ENCODE data around the gene TRIM15.

TRIM15 gene

DNA sequence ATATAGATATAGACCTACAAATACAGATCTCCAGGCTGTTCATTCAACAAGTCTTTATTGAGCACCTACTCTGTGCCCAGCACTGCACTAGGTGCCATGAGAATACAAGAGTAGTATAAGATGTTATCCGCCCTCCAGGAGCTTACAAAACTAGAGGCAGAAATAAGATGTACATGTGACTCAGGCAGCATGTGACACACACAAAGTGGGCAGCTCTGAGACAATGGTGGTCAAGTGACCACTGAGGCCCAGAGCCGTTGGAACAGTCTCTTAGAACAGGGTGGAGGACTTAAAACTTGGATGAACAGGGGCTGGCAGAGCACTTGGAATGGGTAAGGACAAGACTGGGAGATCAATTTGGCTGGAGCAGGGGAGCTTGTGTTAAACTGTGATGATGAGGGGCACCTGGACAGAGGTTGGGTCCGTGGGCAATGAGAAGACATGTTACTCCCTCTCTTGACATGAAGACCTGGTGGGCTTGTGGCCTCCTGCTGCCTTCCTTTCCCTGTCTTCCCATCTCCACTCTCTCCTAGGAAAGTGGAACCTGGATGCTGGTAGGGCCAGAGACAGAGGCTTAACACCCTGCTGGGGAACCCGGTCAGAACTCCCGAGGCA lies 21.2 kb downstream of the TRIM15 start:
- peaks cover 46% of the 10 kb centered on the region for H3K36me3 ChIP-seq (ENCODE audit: control insufficient read depth, insufficient read depth, low read length)
- H3K9ac ChIP-seq (ENCODE audit: low read length) = no peak overlapping the region
- H3K4me3 ChIP-seq (ENCODE audit: low read depth, low read length) = no peak overlapping the region
- no peaks in the 10 kb centered on the region for H3K4me1 ChIP-seq (ENCODE audit: control insufficient read depth, insufficient read depth, low read length)
- no peaks in the 10 kb centered on the region for H3K27me3 ChIP-seq (ENCODE audit: control insufficient read depth, insufficient read depth, low read length)
- no peaks in the 10 kb centered on the region for H3K9me3 ChIP-seq (ENCODE audit: control insufficient read depth, insufficient read depth, low read depth, low read length)
- no peak overlapping the region for H3K27ac ChIP-seq (ENCODE audit: low read depth, low read length)

DNA sequence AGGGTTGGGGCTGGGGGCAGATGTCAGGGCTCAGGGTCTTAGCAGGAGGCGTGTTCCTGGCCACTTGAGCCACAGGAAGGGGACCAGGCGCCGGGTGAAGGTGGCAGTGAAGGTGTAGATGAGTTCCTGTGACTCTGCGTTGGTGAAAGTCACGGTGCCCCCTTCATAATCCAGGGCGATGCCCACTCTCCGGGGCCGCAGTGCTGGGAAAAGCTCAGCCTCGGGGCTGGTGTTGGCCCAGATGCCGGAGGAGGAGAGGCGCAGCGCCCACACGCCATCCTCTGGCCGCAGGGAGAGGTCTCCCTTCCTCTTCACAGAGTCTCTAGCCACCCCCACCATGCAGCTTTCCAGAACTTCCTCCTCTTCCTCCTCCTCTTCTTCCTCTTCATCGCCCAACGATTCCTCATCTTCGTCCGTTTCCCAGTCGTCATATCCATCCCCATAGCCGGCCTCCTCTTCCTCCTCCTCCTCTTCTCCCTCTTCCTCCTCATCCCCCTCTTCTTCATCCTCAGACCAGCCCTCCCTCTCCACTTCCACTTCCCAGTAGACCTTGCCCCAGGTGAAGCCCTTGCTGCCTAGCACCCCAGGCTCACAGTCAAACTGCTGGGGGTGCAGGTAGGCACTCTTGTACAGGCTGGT lies 22.6 kb downstream of the TRIM15 start:
- H3K27me3 ChIP-seq (ENCODE audit: control insufficient read depth, insufficient read depth, low read length) = no peaks in the 10 kb centered on the region
- peaks cover 60% of the 10 kb centered on the region for H3K36me3 ChIP-seq (ENCODE audit: control insufficient read depth, insufficient read depth, low read length)
- no peaks in the 10 kb centered on the region for H3K9me3 ChIP-seq (ENCODE audit: control insufficient read depth, insufficient read depth, low read depth, low read length)
- H3K27ac ChIP-seq (ENCODE audit: low read depth, low read length) = no peak overlapping the region
- H3K4me1 ChIP-seq (ENCODE audit: control insufficient read depth, insufficient read depth, low read length) = no peaks in the 10 kb centered on the region
- H3K4me3 ChIP-seq (ENCODE audit: low read depth, low read length) = no peak overlapping the region
- no peak overlapping the region for H3K9ac ChIP-seq (ENCODE audit: low read length)

DNA sequence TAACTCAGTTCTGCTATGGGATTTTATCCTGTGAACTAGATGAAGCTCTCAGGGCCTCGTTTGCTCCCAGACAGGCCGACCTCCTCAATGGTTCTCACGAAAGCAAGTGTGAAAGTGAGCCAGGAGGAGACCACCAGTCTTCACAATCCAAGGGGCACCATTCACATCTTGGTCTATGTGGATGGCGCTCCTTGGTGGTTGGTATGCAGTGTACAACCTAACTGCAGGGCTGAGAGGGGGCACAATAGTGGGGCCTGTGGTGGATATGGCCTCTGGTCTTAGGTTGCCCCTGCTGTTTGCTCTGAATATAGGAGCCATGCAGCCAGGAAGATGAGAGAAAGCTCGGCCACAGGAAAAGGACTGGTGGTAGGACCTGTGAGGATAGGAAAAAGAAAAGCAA lies 25.2 kb downstream of the TRIM15 start:
- no peak overlapping the region for H3K27ac ChIP-seq (ENCODE audit: low read depth, low read length)
- H3K36me3 ChIP-seq (ENCODE audit: control insufficient read depth, insufficient read depth, low read length) = peaks cover 76% of the 10 kb centered on the region
- no peaks in the 10 kb centered on the region for H3K4me1 ChIP-seq (ENCODE audit: control insufficient read depth, insufficient read depth, low read length)
- H3K27me3 ChIP-seq (ENCODE audit: control insufficient read depth, insufficient read depth, low read length) = no peaks in the 10 kb centered on the region
- no peak overlapping the region for H3K9ac ChIP-seq (ENCODE audit: low read length)
- no peaks in the 10 kb centered on the region for H3K9me3 ChIP-seq (ENCODE audit: control insufficient read depth, insufficient read depth, low read depth, low read length)
- H3K4me3 ChIP-seq (ENCODE audit: low read depth, low read length) = no peak overlapping the region

DNA sequence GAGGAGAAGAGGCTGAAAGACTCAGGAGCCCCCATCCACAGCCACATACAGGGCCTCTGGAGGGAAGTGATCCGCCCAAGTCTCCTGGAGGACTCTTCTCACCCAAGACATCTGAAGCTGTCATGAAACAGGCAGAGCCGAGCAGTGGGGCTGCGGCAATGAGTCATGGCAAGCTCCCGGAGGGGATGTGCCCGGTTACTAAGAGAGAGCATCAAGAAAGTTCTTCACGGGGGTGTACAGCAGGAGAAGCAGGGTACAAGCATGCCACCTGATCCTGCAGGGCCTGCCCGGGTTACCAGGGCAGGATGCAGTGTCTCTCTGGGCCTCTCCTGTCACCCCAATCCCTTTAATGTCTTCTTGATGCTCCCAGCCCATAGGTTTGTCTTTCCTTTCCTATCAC lies 28.7 kb downstream of the TRIM15 start:
- Histone ChIP-seq H3K27ac (ENCODE audit: low read depth, low read length) (no peak overlapping the region), H3K9me3 (ENCODE audit: control insufficient read depth, insufficient read depth, low read depth, low read length) (no peaks in the 10 kb centered on the region), H3K4me1 (ENCODE audit: control insufficient read depth, insufficient read depth, low read length) (no peaks in the 10 kb centered on the region), H3K4me3 (ENCODE audit: low read depth, low read length) (no peak overlapping the region), H3K36me3 (ENCODE audit: control insufficient read depth, insufficient read depth, low read length) (peaks cover 79% of the 10 kb centered on the region), H3K9ac (ENCODE audit: low read length) (no peak overlapping the region), H3K27me3 (ENCODE audit: control insufficient read depth, insufficient read depth, low read length) (no peaks in the 10 kb centered on the region)

DNA sequence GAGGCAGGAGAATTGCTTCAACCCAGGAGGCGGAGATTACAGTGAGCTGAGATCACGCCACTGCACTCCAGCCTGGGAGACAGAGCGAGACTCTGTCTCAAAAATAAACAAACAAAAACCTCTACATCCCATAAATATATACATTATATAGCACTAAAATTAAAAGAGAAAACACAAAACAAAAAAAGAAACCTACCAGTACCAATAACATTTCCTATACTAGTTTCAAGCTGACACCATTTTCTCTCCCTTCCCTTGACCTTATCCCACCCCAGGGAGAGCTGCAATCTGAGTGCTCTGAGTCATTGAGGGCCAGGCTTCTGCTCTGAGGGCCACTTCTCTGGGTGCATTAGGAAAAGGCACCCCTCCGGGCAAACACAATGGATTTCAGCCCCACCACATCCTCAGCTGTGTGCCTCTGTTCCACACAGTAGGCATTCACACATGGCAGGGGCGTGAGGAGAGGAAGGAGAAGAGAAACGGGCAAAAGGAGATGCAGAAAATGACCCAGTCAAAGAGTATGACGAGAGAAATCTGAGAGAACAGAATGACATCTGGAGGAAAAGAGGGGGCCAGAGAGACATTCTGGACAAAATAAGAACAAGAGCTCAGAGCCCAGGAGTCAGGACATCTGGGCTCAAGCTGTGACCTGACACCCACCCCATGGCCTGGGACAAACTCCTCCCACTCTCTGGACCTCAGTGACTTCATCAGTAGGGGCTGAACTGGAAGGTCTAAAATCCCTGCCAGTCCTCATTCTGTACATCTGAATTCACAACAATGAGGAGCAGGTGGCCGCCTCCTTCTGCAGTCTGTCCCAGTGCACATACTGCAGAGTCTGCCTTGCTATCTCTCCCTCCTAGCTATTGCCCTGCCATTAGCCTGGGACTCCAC lies 31.7 kb downstream of the TRIM15 start:
- Histone ChIP-seq H3K27me3 (ENCODE audit: control insufficient read depth, insufficient read depth, low read length) (no peaks in the 10 kb centered on the region), H3K27ac (ENCODE audit: low read depth, low read length) (no peak overlapping the region), H3K4me3 (ENCODE audit: low read depth, low read length) (no peak overlapping the region), H3K9ac (ENCODE audit: low read length) (no peak overlapping the region), H3K9me3 (ENCODE audit: control insufficient read depth, insufficient read depth, low read depth, low read length) (no peaks in the 10 kb centered on the region), H3K4me1 (ENCODE audit: control insufficient read depth, insufficient read depth, low read length) (no peaks in the 10 kb centered on the region), H3K36me3 (ENCODE audit: control insufficient read depth, insufficient read depth, low read length) (peaks cover 78% of the 10 kb centered on the region)

DNA sequence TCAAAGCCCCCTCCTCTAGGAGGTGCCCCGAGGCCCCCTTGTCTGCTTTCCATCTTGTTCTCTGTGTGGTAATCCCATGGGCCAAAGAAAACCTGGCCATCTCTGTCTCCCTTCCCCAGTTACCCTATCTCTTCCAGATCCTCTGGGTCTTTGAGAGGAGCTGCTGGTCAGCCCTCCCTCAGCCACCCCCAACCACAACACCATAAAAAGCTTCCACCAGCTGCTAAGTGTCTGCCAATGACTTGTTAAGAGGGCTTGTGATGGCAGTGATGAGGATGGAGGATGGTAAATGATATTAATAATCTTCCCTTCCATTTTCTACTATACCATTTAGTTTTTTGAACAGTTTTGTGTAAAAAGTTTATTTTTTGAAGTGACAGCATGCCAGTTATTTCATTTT lies 32.6 kb downstream of the TRIM15 start:
- Histone ChIP-seq H3K9me3 (ENCODE audit: control insufficient read depth, insufficient read depth, low read depth, low read length) (no peaks in the 10 kb centered on the region), H3K27me3 (ENCODE audit: control insufficient read depth, insufficient read depth, low read length) (no peaks in the 10 kb centered on the region), H3K27ac (ENCODE audit: low read depth, low read length) (no peak overlapping the region), H3K36me3 (ENCODE audit: control insufficient read depth, insufficient read depth, low read length) (peaks cover 78% of the 10 kb centered on the region), H3K9ac (ENCODE audit: low read length) (no peak overlapping the region), H3K4me3 (ENCODE audit: low read depth, low read length) (no peak overlapping the region), H3K4me1 (ENCODE audit: control insufficient read depth, insufficient read depth, low read length) (peaks cover 8% of the 10 kb centered on the region)

DNA sequence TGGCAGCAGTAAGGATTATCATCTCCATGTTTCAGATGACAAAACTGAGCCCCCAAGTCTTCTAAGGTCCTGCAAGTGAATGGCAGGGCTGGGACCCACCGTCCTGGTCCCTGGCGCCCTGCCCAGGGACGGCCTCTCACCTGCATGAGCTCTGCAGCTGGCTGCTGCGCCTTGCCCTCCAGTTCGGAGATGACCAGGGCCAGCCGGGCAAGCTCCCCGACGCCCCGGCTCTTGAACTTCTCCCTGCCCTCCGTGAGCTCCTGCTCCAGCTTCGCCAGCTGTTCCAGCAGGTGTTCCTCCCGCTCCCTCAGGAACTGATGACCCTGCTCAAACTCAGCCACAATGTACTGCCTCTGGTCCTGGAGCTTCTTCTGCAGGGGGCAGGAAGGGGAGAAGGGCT lies 33.0 kb downstream of the TRIM15 start:
- peaks cover 12% of the 10 kb centered on the region for H3K4me1 ChIP-seq (ENCODE audit: control insufficient read depth, insufficient read depth, low read length)
- H3K36me3 ChIP-seq (ENCODE audit: control insufficient read depth, insufficient read depth, low read length) = peaks cover 75% of the 10 kb centered on the region
- no peak overlapping the region for H3K4me3 ChIP-seq (ENCODE audit: low read depth, low read length)
- no peak overlapping the region for H3K27ac ChIP-seq (ENCODE audit: low read depth, low read length)
- H3K27me3 ChIP-seq (ENCODE audit: control insufficient read depth, insufficient read depth, low read length) = no peaks in the 10 kb centered on the region
- H3K9me3 ChIP-seq (ENCODE audit: control insufficient read depth, insufficient read depth, low read depth, low read length) = no peaks in the 10 kb centered on the region
- H3K9ac ChIP-seq (ENCODE audit: low read length) = no peak overlapping the region

DNA sequence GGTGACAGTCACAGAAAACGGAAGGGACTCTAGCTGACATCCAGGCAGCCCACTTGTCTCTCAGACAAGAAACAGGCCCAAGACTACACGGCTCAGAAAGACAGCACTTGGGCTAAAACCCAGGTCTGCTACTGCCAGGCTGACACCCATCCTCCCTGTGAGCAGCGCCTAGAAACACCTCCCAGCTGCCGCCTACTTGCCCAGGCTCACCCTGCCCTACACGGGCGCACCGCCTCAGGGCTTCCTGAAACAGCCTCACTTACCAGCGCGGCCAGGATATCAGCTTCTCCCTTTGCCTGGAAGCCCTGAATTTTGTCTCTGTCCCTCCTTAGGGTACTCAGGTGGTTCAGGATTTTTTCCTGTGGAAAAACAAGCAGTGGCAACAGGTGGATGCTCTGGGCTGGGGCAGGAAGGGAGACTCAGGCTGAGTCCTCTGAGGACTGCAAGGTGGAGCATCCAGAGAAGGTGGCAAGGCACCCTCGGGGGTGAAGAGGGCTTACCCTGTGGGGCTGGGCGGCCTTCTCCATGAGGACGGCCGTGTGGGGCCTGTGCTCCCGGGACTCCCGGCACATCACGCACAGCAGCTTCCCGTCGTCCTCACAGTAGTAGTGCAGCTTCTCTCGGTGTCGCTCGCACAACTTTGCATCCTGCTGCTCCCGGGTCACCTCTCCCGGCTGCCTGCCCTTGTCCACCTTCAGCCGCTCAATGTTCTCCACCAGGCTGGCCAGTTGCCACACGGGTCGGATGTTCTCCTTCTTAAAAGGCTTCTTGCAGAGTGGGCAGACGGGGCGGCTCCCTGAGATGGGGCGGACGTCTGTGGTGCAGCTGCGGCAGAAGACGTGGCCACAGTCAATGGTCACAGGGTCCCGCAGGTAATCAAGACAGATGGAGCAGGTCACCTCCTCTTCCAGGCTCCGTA lies 35.1 kb downstream of the TRIM15 start:
- Histone ChIP-seq H3K4me1 (ENCODE audit: control insufficient read depth, insufficient read depth, low read length) (peaks cover 26% of the 10 kb centered on the region), H3K9ac (ENCODE audit: low read length) (no peak overlapping the region), H3K4me3 (ENCODE audit: low read depth, low read length) (no peak overlapping the region), H3K27me3 (ENCODE audit: control insufficient read depth, insufficient read depth, low read length) (no peaks in the 10 kb centered on the region), H3K27ac (ENCODE audit: low read depth, low read length) (no peak overlapping the region), H3K36me3 (ENCODE audit: control insufficient read depth, insufficient read depth, low read length) (peaks cover 64% of the 10 kb centered on the region), H3K9me3 (ENCODE audit: control insufficient read depth, insufficient read depth, low read depth, low read length) (no peaks in the 10 kb centered on the region)

DNA sequence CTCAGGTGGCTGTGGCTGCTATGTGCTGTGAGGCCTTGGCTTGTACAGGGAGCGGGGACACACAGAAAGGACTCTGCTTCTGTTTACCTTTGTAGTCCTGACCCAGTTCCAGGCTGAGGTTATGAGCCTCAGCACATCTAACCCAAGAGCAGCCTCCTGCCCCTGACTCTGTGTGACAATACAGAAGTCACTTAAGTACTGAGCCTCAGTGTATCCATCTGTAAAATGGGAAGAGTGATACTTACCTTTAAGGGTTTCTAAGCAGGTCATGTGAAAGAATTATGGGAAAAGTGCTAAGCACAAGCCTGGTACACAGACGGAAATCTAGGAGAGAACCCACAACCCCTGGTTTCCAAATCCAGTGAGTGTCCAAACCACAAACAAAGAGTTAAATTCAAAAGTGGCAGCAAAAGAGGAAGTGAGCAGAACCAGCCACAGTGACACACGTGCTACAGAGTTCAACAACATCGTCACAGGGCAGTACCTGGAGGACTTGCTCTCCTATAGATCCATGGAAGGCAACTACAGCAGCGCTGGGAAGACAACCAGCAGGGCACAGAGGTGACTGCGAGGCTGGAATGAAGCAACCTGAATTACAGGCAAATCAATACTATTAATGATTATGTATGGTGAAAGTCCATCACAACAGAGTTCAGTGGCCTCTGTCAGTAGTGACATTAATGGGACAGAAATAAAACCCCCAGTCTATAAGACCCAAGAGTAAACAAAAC lies 37.4 kb downstream of the TRIM15 start:
- H3K9ac ChIP-seq (ENCODE audit: low read length) = no peak overlapping the region
- 0 out of 2 replicates have a peak overlapping the region, but pooled peaks have one; percentile 29 for H3K27ac ChIP-seq (ENCODE audit: low read depth, low read length)
- H3K4me3 ChIP-seq (ENCODE audit: low read depth, low read length) = no peak overlapping the region
- H3K27me3 ChIP-seq (ENCODE audit: control insufficient read depth, insufficient read depth, low read length) = no peaks in the 10 kb centered on the region
- no peaks in the 10 kb centered on the region for H3K9me3 ChIP-seq (ENCODE audit: control insufficient read depth, insufficient read depth, low read depth, low read length)
- peaks cover 47% of the 10 kb centered on the region for H3K36me3 ChIP-seq (ENCODE audit: control insufficient read depth, insufficient read depth, low read length)
- peaks cover 41% of the 10 kb centered on the region for H3K4me1 ChIP-seq (ENCODE audit: control insufficient read depth, insufficient read depth, low read length)

DNA sequence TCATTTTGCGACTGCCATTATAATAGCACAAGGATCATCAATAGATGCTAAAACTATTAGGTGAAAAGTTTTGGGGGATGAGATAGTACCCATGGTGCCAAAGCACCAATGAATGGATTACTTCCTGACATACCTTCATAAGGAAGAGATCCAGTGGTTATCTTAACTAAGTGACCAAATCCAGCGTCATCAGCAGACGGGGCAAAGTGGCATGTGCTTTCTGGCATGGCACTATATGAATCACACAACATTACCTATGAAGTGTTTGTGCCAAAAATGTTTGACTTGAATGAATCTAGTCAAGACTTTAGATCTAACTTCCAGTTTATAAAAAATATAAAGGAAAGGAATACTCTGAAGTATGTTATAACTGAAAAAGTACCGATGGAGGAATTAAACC lies 39.0 kb downstream of the TRIM15 start:
- Histone ChIP-seq H3K4me3 (ENCODE audit: low read depth, low read length) (peak overlapping the region; percentile 29; the same call in 1 of the 2 replicates), H3K4me1 (ENCODE audit: control insufficient read depth, insufficient read depth, low read length) (peaks cover 55% of the 10 kb centered on the region), H3K27ac (ENCODE audit: low read depth, low read length) (0 out of 2 replicates have a peak overlapping the region, but pooled peaks have one; percentile 43), H3K27me3 (ENCODE audit: control insufficient read depth, insufficient read depth, low read length) (no peaks in the 10 kb centered on the region), H3K9ac (ENCODE audit: low read length) (no peak overlapping the region), H3K36me3 (ENCODE audit: control insufficient read depth, insufficient read depth, low read length) (peaks cover 31% of the 10 kb centered on the region), H3K9me3 (ENCODE audit: control insufficient read depth, insufficient read depth, low read depth, low read length) (no peaks in the 10 kb centered on the region)

All from HUES6 (cell line).